Liver (tissue), 3 donors: ENCODE data around the gene SNX1.

Source experiments
- EGR1 ChIP-seq, 2 donors: IDR thresholded peaks; 2 replicates each; pipeline ENCODE4 v1.6.1; 2016 to 2018; ENCODE audit warnings: antibody characterized with exemption in 2 of 2, low read depth in 2 of 2
- FOXA1 ChIP-seq: IDR thresholded peaks from 2 replicates; pipeline ENCODE4 v1.6.1; 2016; ENCODE audit warnings: antibody characterized with exemption
- GABPA ChIP-seq, 2 donors: IDR thresholded peaks in 1 of 2; conservative IDR thresholded peaks in 1 of 2; 2 replicates each; pipeline ENCODE4 v1.6.1; 2016; ENCODE audit warnings: antibody characterized with exemption in 2 of 2, mild to moderate bottlenecking in 1 of 2, moderate library complexity in 1 of 2
- JUND ChIP-seq, 2 donors: IDR thresholded peaks; 2 replicates each; pipeline ENCODE4 v1.6.1; 2016; ENCODE audit warnings: antibody characterized with exemption in 2 of 2
- RAD21 ChIP-seq, 2 donors: IDR thresholded peaks; 2 replicates each; pipeline ENCODE4 v1.6.1; 2016; ENCODE audit warnings: antibody characterized with exemption in 2 of 2, mild to moderate bottlenecking in 2 of 2
- RXRA ChIP-seq, 2 donors: IDR thresholded peaks; 2 replicates each; pipeline ENCODE4 v1.6.1; 2017 to 2018; ENCODE audit warnings: antibody characterized with exemption in 2 of 2, mild to moderate bottlenecking in 1 of 2
- SP1 ChIP-seq: IDR thresholded peaks from 2 replicates; pipeline ENCODE4 v1.6.1; 2018; ENCODE audit warnings: antibody characterized with exemption, mild to moderate bottlenecking
- TAF1 ChIP-seq: conservative IDR thresholded peaks from 2 replicates; pipeline ENCODE4 v1.6.1; 2016; ENCODE audit warnings: antibody characterized with exemption, mild to moderate bottlenecking
- YY1 ChIP-seq: IDR thresholded peaks from 2 replicates; pipeline ENCODE4 v1.6.1; 2016; ENCODE audit warnings: antibody characterized with exemption, mild to moderate bottlenecking
- TF ChIP-seq, protein P1 (sequence below): fragments of 150-350 bp; IDR thresholded peaks from 2 replicates; pipeline ENCODE4 v1.5.1; 2017; ENCODE audit warnings: improper control_type of control experiment, low read depth, low read length; ENCODE audit not compliant: missing input control
- TF ChIP-seq, protein P2 (sequence below): IDR thresholded peaks from 2 replicates; pipeline ENCODE4 v1.6.1; 2016; ENCODE audit warnings: antibody characterized with exemption
- TF ChIP-seq, protein P3 (sequence below): IDR thresholded peaks from 2 replicates; pipeline ENCODE4 v1.6.1; 2016; ENCODE audit warnings: antibody characterized with exemption
- TF ChIP-seq, protein P4 (sequence below): IDR thresholded peaks from 2 replicates; pipeline ENCODE4 v1.6.1; 2016; ENCODE audit warnings: antibody characterized with exemption
- donor health status: healthy.
- donor health status: healthy.

DNA sequence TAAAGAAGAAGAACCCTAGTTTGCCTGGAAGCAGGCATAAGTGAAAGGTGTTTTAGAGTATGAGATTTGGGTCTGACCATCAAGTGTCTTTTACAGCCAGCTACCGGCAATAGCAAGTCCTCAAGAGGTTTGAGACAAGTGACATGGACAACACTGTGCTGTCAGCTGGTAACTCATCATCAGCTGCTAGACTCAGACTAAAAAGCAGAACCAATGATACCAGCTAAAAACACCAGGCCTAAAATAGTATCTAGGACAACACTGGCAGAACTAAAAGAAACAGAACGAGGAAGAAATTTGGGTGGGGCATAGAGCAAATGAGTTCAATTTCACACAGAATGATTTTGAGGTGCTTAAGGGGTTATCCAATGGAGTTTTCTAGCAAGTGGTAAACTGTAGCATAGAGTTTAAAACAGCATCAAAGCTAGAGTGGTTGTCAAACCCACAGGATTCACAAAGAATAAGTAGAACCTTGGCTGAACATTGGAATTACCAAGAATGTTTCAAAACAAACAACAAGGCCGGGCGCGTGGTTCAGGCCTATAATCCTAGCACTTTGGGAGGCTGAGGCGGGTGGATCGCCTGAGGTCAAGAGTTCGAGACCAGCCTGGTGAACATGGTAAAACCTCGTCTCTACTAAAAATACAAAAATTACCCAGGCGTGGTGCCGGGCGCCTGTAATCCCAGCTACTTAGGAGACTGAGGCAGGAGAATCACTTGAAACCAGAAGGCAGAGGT lies 6.1 kb upstream of the SNX1 start:
- TF ChIP-seq, protein P1, sequence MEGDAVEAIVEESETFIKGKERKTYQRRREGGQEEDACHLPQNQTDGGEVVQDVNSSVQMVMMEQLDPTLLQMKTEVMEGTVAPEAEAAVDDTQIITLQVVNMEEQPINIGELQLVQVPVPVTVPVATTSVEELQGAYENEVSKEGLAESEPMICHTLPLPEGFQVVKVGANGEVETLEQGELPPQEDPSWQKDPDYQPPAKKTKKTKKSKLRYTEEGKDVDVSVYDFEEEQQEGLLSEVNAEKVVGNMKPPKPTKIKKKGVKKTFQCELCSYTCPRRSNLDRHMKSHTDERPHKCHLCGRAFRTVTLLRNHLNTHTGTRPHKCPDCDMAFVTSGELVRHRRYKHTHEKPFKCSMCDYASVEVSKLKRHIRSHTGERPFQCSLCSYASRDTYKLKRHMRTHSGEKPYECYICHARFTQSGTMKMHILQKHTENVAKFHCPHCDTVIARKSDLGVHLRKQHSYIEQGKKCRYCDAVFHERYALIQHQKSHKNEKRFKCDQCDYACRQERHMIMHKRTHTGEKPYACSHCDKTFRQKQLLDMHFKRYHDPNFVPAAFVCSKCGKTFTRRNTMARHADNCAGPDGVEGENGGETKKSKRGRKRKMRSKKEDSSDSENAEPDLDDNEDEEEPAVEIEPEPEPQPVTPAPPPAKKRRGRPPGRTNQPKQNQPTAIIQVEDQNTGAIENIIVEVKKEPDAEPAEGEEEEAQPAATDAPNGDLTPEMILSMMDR: no peak
- TF ChIP-seq FOXA1 (no peak), TAF1 (no peak), RXRA (IDR thresholded peaks at IDR 0.05) (no peak), GABPA (IDR thresholded peaks at IDR 0.05 in 1 of 2, conservative IDR thresholded peaks at IDR 0.05 in 1 of 2) (no peak), RAD21 (IDR thresholded peaks at IDR 0.05) (no peak), JUND (IDR thresholded peaks at IDR 0.05) (no peak), YY1 (no peak), EGR1 (IDR thresholded peaks at IDR 0.05; ENCODE audit: low read depth in 2 of 2) (no peak), SP1 (no peak)
- TF ChIP-seq, protein P2, sequence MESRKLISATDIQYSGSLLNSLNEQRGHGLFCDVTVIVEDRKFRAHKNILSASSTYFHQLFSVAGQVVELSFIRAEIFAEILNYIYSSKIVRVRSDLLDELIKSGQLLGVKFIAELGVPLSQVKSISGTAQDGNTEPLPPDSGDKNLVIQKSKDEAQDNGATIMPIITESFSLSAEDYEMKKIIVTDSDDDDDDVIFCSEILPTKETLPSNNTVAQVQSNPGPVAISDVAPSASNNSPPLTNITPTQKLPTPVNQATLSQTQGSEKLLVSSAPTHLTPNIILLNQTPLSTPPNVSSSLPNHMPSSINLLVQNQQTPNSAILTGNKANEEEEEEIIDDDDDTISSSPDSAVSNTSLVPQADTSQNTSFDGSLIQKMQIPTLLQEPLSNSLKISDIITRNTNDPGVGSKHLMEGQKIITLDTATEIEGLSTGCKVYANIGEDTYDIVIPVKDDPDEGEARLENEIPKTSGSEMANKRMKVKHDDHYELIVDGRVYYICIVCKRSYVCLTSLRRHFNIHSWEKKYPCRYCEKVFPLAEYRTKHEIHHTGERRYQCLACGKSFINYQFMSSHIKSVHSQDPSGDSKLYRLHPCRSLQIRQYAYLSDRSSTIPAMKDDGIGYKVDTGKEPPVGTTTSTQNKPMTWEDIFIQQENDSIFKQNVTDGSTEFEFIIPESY: no peak
- TF ChIP-seq, protein P3, sequence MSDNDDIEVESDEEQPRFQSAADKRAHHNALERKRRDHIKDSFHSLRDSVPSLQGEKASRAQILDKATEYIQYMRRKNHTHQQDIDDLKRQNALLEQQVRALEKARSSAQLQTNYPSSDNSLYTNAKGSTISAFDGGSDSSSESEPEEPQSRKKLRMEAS: no peak
- TF ChIP-seq, protein P4, sequence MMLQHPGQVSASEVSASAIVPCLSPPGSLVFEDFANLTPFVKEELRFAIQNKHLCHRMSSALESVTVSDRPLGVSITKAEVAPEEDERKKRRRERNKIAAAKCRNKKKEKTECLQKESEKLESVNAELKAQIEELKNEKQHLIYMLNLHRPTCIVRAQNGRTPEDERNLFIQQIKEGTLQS: no peak
